GM21825 (cell line): ENCODE measurements around the gene TKFC.
"Not testable (repeated sequence)": the region's sequence is repeated elsewhere in the genome, so short reads cannot be mapped to it uniquely, and the experiment has no call there.

ENCODE experiments used
- ATAC-seq: cut with Tn5 transposase; IDR thresholded peaks from one replicate; pipeline ENCODE4 v1.9.1; 2021; ENCODE audit warnings: mild to moderate bottlenecking, moderate library complexity; ENCODE audit not compliant: unreplicated experiment

TKFC gene

DNA sequence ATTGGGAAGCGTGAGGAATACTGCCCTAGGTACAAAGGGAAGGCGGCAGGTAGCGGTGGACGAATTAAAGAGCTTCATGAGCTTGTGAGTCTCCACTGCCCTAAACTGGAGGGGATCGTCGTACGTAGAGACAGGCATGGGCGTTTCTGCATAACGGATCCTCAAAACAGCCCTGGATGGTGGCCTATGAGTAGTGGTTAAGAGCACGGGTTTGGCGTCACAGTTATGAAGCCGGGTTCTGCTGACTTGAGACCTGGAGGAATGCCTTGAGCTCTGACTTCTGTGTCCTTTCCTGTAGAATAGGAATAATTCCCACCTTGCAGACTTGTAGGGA lies 29.5 kb downstream of the TKFC start:
- ATAC-seq = no peak

GRCh38 chr11:61364012-61364675 lies 31.1 kb downstream of the TKFC start:
- ATAC-seq = no peak

DNA sequence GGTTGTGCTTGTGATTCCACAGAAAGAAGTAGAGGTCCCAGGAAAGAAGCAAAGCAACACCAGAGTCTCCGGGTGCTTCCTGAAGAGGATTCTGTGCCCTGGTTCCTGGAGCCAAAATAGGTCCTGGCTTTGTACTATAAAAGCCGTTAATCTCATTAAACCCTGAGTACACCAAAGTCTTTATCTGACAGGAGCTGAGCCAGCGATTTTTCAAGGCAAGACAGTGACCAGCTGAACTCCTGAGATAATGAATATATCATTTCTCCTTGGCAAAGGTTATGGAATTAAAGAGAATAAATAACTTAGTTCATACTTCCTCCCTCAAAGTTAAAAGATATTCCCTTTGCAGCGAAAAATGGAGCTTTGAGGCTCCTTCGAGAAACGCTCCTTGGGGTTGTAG lies 34.4 kb downstream of the TKFC start:
- ATAC-seq = no peak

DNA sequence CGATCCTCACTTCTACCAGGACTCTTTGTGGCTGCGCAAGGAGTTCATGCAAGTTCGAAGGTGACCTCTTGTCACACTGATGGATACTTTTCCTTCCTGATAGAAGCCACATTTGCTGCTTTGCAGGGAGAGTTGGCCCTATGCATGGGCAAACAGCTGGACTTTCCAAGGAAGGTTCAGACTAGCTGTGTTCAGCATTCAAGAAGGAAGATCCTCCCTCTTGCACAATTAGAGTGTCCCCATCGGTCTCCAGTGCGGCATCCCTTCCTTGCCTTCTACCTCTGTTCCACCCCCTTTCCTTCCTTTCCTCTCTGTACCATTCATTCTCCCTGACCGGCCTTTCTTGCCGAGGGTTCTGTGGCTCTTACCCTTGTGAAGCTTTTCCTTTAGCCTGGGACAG lies 35.6 kb downstream of the TKFC start:
- ATAC-seq = no peak

DNA sequence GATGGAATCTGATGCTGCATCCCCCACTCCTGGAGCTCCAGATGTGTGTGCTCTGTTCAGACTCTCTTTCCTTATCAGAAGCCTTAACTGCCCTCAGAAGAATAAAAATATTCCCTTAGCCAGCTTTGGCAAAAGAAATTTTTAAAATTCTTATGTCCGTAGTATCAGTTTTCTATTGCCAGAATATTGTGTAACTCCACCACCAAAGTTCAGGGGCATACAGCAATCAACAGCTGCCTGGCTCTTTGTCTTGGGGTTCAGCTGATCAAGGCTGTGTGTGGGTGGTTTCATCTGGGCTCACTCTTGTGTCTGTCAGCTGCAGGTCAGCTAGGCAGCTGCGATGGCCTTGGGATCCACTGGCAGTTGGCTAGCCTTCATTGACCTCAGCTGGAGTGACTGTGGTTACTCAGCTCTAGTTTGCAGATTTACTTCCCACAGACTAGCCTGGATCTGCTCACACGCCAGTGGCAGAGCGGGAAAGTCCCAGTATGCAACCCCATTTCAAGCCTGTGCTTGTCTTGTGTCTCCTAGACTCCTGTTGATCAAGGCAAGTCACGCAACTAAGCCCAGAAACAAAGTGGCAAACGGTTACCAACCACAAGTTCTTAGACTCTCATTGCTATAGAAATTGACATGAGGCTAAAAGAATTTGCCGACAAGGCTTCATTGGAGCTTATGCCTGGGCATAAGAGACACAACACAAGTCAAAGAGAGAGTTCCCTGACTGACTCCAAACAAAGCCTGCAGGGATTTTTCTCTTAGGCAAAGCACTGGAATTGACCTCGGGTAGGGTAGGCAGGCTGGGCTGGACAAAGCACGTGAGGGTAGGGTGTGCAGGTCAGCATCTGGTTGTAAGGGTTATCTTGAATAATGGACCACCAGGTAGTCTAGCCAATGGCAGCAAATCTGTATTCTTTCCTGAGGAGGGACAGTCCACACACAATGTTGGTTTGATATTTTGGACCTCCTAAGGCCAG lies 36.6 kb downstream of the TKFC start:
- no peak for ATAC-seq

- ATAC-seq = no peak
Measured at GRCh38 chr11:61370349-61371005, 37.4 kb downstream of the TKFC start.

- no peak for ATAC-seq
Measured at GRCh38 chr11:61372659-61373420, 39.8 kb downstream of the TKFC start.

- ATAC-seq = no peak
Measured at GRCh38 chr11:61375761-61376108, 42.7 kb downstream of the TKFC start.

GRCh38 chr11:61377461-61378160 lies 44.6 kb downstream of the TKFC start:
- ATAC-seq = no peak

GRCh38 chr11:61378713-61379313 lies 45.8 kb downstream of the TKFC start:
- no peak for ATAC-seq

DNA sequence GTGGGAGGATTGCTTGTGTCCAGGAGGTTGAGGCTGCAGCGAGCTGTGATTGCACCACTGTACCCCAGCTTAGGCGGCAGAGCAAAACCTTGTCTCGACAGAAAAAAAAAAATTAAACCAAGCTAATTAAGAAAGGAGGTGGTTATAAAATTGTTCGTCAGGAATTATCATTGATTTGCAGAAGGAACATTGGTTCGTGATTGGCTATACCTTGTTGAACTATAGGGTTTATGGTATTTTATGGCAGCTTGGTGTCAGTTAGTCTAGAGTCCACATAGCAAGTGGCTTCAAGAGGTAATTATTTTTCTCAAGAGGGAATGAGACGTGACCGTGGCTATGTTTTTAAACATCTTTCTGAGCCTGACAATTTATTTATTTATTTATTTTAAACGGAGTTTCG lies 47.9 kb downstream of the TKFC start:
- no peak for ATAC-seq

DNA sequence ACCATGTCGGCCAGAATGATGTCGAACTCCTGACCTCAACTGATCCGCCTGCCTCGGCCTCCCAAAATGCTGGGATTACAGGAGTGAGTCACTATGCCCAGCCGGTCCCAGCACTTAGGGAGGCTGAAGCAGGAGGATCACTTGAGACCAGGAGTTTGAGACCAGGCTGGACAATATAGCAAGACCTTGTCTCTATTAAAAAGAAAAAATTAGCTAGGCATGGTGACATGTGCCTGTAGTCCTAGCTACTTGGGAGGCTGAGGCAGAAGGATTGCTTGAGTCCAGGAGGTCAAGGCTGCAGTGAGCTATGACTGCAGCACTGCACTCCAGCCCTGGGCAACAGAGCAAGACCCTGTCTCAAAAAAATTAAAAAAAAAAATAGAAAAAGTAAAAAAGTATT lies 50.8 kb downstream of the TKFC start:
- ATAC-seq = not testable (repeated sequence)

DNA sequence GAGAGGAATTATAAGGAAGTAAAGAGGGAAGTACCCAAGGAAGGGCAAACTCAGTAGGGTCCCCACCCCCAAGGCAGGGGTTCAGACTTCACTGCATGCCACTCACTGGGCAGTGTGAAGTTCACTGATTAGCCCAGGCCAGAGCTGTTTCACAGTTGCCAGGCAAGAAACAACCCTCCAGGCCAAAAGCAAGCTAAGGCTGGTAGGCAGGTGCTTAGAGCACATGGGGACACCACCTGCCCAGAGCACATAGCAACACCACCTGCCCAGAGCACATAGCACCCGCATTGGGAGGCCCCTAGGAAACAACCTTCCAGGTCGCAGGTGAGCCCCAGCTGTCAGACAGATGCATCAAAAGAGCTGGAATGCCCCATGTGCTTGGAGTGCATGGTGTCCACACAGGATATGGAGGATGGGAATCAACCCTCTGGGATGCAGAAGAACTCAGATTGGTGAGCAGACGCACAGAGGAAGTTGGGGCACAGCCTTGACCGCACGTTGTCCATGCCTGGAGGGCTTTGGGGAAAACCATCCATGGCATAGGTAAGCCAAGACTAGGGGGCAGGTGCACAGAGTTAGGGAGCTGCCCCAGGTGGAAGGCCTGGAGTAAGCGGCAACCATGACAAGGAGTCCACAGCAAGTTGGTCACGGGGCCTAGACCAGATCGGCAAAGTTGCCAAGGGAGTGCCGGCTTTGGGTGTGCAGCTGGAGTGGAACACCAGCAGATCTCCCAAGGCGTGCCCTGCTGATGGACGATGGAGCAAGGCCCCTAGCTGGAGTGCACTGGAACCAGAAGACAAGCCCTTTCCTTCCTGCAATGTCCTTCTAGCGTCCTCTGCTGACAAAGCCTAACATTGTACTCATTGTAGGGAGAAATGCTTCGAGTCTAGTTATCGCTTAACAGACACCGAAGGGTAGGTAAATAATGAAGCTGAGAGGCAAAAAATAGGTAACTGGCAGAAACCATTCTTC lies 51.5 kb downstream of the TKFC start:
- no peak for ATAC-seq

DNA sequence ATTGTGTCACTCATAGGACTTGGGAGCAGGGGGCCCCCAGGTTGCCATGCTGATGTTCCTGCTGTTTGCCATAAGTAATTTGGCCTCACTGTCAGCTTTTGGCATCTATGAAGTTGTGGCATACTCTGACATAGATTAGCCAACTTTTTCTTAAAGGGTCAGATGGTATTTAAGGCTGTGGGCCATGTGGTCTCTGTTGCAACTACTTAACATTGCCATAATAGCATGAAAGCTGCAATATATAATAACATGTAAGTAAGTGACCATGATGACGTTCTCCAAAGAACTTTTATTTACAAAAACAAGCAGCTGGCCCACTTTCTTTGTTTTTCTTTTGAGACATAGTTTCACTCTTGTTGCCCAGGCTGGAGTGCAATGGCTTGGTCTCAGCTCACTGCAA lies 57.1 kb downstream of the TKFC start:
- no peak for ATAC-seq

GRCh38 chr11:61392981-61393595 lies 60.1 kb downstream of the TKFC start:
- no peak for ATAC-seq
